ENCODE data around the gene DPF3. TPM values are rescaled to one million over a fixed set of nuclear protein-coding genes. Genes with fewer than 3 reads are reported as not detected.
A peak's percentile ranks its signal among the peaks of the same experiment; 100 is the strongest.

DPF3 gene
- total RNA-seq, 3 donors from 2014 or later (not counting 1 experiment from before 2014, with no cell fraction given): 1.4 to 1.8 (median 1.4) TPM

DNA sequence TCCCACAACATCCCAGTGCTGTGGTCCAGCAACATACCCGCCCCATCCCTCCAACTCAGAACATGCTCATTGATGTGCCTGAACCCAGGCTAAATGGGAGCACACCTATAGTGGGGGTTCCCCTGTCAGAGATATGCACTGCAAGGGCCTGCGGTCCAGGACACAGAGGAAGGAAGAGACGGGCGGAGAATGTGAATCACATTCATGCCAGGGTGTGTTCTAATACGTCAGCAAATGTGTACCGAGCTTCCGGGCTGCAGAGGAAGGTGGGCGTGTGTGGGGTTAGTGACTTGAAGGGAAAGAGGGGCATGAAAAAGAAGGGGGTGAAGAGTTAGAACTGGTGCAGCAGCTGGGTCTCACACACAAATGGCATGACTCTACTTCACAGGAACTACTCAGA, 83.7 kb downstream of the DPF3 start:
- Mint-ChIP-seq H3K27ac (peak overlapping the region in 1 of 2 donors; percentile 1), H3K27me3 (ENCODE audit: low read depth in 2 of 2) (peaks cover 0 to 3% of the 10 kb centered on the region in 2 donors), H3K36me3 (no peaks in the 10 kb centered on the region), H3K4me1 (peaks cover 11 to 16% of the 10 kb centered on the region in 2 donors), H3K4me3 (no peak overlapping the region), H3K9me3 (no peaks in the 10 kb centered on the region)
- no peaks in the 10 kb centered on the region for H3K9me3 ChIP-seq (ENCODE audit: control insufficient read depth, insufficient read depth, low read length)
- TF ChIP-seq, protein P1, sequence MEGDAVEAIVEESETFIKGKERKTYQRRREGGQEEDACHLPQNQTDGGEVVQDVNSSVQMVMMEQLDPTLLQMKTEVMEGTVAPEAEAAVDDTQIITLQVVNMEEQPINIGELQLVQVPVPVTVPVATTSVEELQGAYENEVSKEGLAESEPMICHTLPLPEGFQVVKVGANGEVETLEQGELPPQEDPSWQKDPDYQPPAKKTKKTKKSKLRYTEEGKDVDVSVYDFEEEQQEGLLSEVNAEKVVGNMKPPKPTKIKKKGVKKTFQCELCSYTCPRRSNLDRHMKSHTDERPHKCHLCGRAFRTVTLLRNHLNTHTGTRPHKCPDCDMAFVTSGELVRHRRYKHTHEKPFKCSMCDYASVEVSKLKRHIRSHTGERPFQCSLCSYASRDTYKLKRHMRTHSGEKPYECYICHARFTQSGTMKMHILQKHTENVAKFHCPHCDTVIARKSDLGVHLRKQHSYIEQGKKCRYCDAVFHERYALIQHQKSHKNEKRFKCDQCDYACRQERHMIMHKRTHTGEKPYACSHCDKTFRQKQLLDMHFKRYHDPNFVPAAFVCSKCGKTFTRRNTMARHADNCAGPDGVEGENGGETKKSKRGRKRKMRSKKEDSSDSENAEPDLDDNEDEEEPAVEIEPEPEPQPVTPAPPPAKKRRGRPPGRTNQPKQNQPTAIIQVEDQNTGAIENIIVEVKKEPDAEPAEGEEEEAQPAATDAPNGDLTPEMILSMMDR (IDR thresholded peaks at IDR 0.05): no peak
- DNase-seq: peak in 1 of 2 donors; percentile 66
- H3K4me3 ChIP-seq (ENCODE audit: low read length): no peak overlapping the region
- WGBS (ENCODE audit: insufficient coverage): 70% methylated on average over 8 of the region's 8 CpGs
- no peaks in the 10 kb centered on the region for H3K36me3 ChIP-seq (ENCODE audit: control insufficient read depth, insufficient read depth, low read length)
- intact Hi-C loops (cut with micrococcal nuclease): no loop called here
- no peaks in the 10 kb centered on the region for H3K27me3 ChIP-seq (ENCODE audit: control insufficient read depth, insufficient read depth, low read length)
- ATAC-seq: peak; percentile 61 to 86 (median 75)
- H3K27ac ChIP-seq (ENCODE audit: low read length): no peak overlapping the region
- peaks cover 16% of the 10 kb centered on the region for H3K4me1 ChIP-seq (ENCODE audit: control insufficient read depth, insufficient read depth, low read length)

DNA sequence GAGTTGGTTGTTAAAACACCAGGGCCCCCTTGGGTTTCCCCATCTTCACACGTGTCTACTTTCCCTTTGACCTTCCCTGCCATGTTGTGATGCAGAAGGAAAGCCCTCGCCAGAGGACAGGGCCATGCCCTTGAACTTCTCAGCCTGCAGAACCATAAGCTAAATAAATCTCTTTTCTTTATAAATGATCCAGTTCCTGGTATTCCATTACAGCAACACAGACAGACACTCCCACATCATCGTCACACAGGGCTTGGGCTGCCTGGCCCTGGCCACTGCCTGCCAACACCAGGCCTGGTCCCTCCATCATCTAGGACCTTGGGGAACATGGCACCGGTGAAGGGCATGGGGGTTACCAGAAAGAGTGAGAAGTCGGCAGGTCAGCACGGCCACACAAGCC, 84.8 kb downstream of the DPF3 start:
- Mint-ChIP-seq H3K27ac (no peak overlapping the region), H3K4me1 (peaks cover 11 to 16% of the 10 kb centered on the region in 2 donors), H3K27me3 (ENCODE audit: low read depth in 2 of 2) (peaks cover 0 to 3% of the 10 kb centered on the region in 2 donors), H3K9me3 (no peaks in the 10 kb centered on the region), H3K4me3 (no peak overlapping the region), H3K36me3 (no peaks in the 10 kb centered on the region)
- Histone ChIP-seq H3K9me3 (ENCODE audit: control insufficient read depth, insufficient read depth, low read length) (no peaks in the 10 kb centered on the region), H3K4me3 (ENCODE audit: low read length) (no peak overlapping the region), H3K4me1 (ENCODE audit: control insufficient read depth, insufficient read depth, low read length) (peaks cover 16% of the 10 kb centered on the region), H3K27me3 (ENCODE audit: control insufficient read depth, insufficient read depth, low read length) (no peaks in the 10 kb centered on the region), H3K36me3 (ENCODE audit: control insufficient read depth, insufficient read depth, low read length) (no peaks in the 10 kb centered on the region), H3K27ac (ENCODE audit: low read length) (no peak overlapping the region)
- TF ChIP-seq, protein P1 (IDR thresholded peaks at IDR 0.05): no peak
- ATAC-seq (no peak), DNase-seq (no peak)
- 86% methylated on average over 6 of the region's 6 CpGs for WGBS (ENCODE audit: insufficient coverage)
- intact Hi-C loops (cut with micrococcal nuclease): no loop called here

DNA sequence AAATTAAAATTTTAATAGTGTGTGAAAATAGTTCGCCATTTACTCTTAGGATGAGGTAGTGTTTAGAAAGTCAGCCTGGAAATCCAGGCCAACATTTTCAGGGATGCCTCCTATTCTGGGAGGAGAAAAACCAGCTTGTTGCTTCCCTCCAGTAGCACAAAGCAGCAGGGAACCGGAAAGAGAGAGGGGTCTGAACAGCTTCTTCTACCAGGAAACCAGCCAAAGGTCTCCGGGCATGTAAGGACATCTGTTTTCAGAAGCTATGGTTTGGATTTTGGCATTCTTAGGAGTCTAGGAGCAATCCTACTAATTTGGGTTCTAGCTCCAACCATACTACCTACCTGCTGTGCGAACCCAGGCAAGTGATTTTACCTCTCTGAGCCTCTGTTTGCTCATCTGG, 85.3 kb downstream of the DPF3 start:
- Mint-ChIP-seq H3K9me3 (no peaks in the 10 kb centered on the region), H3K27ac (no peak overlapping the region)
- WGBS (ENCODE audit: insufficient coverage): 97% methylated on average over 4 of the region's 4 CpGs

More for the DNA sequence above, 85.3 kb downstream of the DPF3 start:
- Mint-ChIP-seq H3K4me1 (peaks cover 11 to 16% of the 10 kb centered on the region in 2 donors), H3K27me3 (ENCODE audit: low read depth in 2 of 2) (peaks cover 0 to 3% of the 10 kb centered on the region in 2 donors), H3K36me3 (no peaks in the 10 kb centered on the region), H3K4me3 (no peak overlapping the region)
- no peak overlapping the region for H3K27ac ChIP-seq (ENCODE audit: low read length)
- H3K27me3 ChIP-seq (ENCODE audit: control insufficient read depth, insufficient read depth, low read length): no peaks in the 10 kb centered on the region
- H3K9me3 ChIP-seq (ENCODE audit: control insufficient read depth, insufficient read depth, low read length): no peaks in the 10 kb centered on the region
- no peak overlapping the region for H3K4me3 ChIP-seq (ENCODE audit: low read length)
- TF ChIP-seq, protein P1 (IDR thresholded peaks at IDR 0.05): no peak
- peaks cover 16% of the 10 kb centered on the region for H3K4me1 ChIP-seq (ENCODE audit: control insufficient read depth, insufficient read depth, low read length)
- H3K36me3 ChIP-seq (ENCODE audit: control insufficient read depth, insufficient read depth, low read length): no peaks in the 10 kb centered on the region
- intact Hi-C loops (cut with micrococcal nuclease): no loop called here
- DNase-seq (no peak), ATAC-seq (no peak)
